ENCODE measurements around the gene GLI2. TPM values are rescaled to one million over a fixed set of nuclear protein-coding genes. Genes with fewer than 3 reads are reported as not detected.

Gene GLI2
- total RNA-seq, 1 donor, result 10.1 TPM

GRCh38 chr2:120694034-120694433, 41.6 kb upstream of the GLI2 start:
- H3K4me3 ChIP-seq (ENCODE audit: insufficient read depth, low read length), result no peak overlapping the region
- no peaks in the 10 kb centered on the region for H3K79me2 ChIP-seq (ENCODE audit: insufficient read depth, low read length)
- no peaks in the 10 kb centered on the region for H3K27me3 ChIP-seq (ENCODE audit: insufficient read depth, low read length)
- DNase-seq (ENCODE audit: insufficient read length, low spot score, missing footprints), result no peak
- TF ChIP-seq, protein P1, sequence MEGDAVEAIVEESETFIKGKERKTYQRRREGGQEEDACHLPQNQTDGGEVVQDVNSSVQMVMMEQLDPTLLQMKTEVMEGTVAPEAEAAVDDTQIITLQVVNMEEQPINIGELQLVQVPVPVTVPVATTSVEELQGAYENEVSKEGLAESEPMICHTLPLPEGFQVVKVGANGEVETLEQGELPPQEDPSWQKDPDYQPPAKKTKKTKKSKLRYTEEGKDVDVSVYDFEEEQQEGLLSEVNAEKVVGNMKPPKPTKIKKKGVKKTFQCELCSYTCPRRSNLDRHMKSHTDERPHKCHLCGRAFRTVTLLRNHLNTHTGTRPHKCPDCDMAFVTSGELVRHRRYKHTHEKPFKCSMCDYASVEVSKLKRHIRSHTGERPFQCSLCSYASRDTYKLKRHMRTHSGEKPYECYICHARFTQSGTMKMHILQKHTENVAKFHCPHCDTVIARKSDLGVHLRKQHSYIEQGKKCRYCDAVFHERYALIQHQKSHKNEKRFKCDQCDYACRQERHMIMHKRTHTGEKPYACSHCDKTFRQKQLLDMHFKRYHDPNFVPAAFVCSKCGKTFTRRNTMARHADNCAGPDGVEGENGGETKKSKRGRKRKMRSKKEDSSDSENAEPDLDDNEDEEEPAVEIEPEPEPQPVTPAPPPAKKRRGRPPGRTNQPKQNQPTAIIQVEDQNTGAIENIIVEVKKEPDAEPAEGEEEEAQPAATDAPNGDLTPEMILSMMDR (IDR thresholded peaks at IDR 0.05; ENCODE audit: extremely low read depth, low read depth, low read length), result no peak
- no peaks in the 10 kb centered on the region for H4K20me1 ChIP-seq (ENCODE audit: insufficient read depth, low read length)
- H3K4me1 ChIP-seq (ENCODE audit: insufficient read depth, low read length), result peaks cover 11% of the 10 kb centered on the region
- H3K4me2 ChIP-seq (ENCODE audit: insufficient read depth, low read length), result no peak overlapping the region
- no peak overlapping the region for H3K27ac ChIP-seq (ENCODE audit: low read depth, low read length)
- H2AFZ ChIP-seq (ENCODE audit: low read length), result no peak overlapping the region
- H3K36me3 ChIP-seq (ENCODE audit: insufficient read depth, low read length), result no peaks in the 10 kb centered on the region
- no peaks in the 10 kb centered on the region for H3K9me3 ChIP-seq (ENCODE audit: low read depth, low read length)

GRCh38 chr2:120697471-120697870, 38.2 kb upstream of the GLI2 start:
- peaks cover 13% of the 10 kb centered on the region for H3K4me1 ChIP-seq (ENCODE audit: insufficient read depth, low read length)
- H3K36me3 ChIP-seq (ENCODE audit: insufficient read depth, low read length), result no peaks in the 10 kb centered on the region
- no peak overlapping the region for H2AFZ ChIP-seq (ENCODE audit: low read length)
- no peak overlapping the region for H3K4me2 ChIP-seq (ENCODE audit: insufficient read depth, low read length)
- H4K20me1 ChIP-seq (ENCODE audit: insufficient read depth, low read length), result no peaks in the 10 kb centered on the region
- H3K4me3 ChIP-seq (ENCODE audit: insufficient read depth, low read length), result no peak overlapping the region
- peak; percentile 11 for DNase-seq (ENCODE audit: insufficient read length, low spot score, missing footprints)
- TF ChIP-seq, protein P1 (IDR thresholded peaks at IDR 0.05; ENCODE audit: extremely low read depth, low read depth, low read length), result no peak
- no peaks in the 10 kb centered on the region for H3K9me3 ChIP-seq (ENCODE audit: low read depth, low read length)
- H3K27me3 ChIP-seq (ENCODE audit: insufficient read depth, low read length), result no peaks in the 10 kb centered on the region
- H3K27ac ChIP-seq (ENCODE audit: low read depth, low read length), result no peak overlapping the region
- no peaks in the 10 kb centered on the region for H3K79me2 ChIP-seq (ENCODE audit: insufficient read depth, low read length)

- no peaks in the 10 kb centered on the region for H3K36me3 ChIP-seq (ENCODE audit: insufficient read depth, low read length)
- no peak for DNase-seq (ENCODE audit: insufficient read length, low spot score, missing footprints)
- TF ChIP-seq, protein P1 (IDR thresholded peaks at IDR 0.05; ENCODE audit: extremely low read depth, low read depth, low read length), result no peak
- no peak overlapping the region for H3K4me2 ChIP-seq (ENCODE audit: insufficient read depth, low read length)
- H4K20me1 ChIP-seq (ENCODE audit: insufficient read depth, low read length), result no peaks in the 10 kb centered on the region
- peaks cover 10% of the 10 kb centered on the region for H3K4me1 ChIP-seq (ENCODE audit: insufficient read depth, low read length)
- H3K79me2 ChIP-seq (ENCODE audit: insufficient read depth, low read length), result no peaks in the 10 kb centered on the region
- H3K27me3 ChIP-seq (ENCODE audit: insufficient read depth, low read length), result no peaks in the 10 kb centered on the region
- H2AFZ ChIP-seq (ENCODE audit: low read length), result no peak overlapping the region
- no peak overlapping the region for H3K4me3 ChIP-seq (ENCODE audit: insufficient read depth, low read length)
- no peaks in the 10 kb centered on the region for H3K9me3 ChIP-seq (ENCODE audit: low read depth, low read length)
- H3K27ac ChIP-seq (ENCODE audit: low read depth, low read length), result no peak overlapping the region
Measured at GRCh38 chr2:120699292-120699691, 36.4 kb upstream of the GLI2 start.

GRCh38 chr2:120700659-120701058, 35.0 kb upstream of the GLI2 start:
- no peaks in the 10 kb centered on the region for H3K79me2 ChIP-seq (ENCODE audit: insufficient read depth, low read length)
- no peak overlapping the region for H3K4me2 ChIP-seq (ENCODE audit: insufficient read depth, low read length)
- no peaks in the 10 kb centered on the region for H4K20me1 ChIP-seq (ENCODE audit: insufficient read depth, low read length)
- H3K4me3 ChIP-seq (ENCODE audit: insufficient read depth, low read length), result no peak overlapping the region
- H3K27me3 ChIP-seq (ENCODE audit: insufficient read depth, low read length), result no peaks in the 10 kb centered on the region
- no peaks in the 10 kb centered on the region for H3K36me3 ChIP-seq (ENCODE audit: insufficient read depth, low read length)
- no peaks in the 10 kb centered on the region for H3K9me3 ChIP-seq (ENCODE audit: low read depth, low read length)
- H3K27ac ChIP-seq (ENCODE audit: low read depth, low read length), result no peak overlapping the region
- peaks cover 8% of the 10 kb centered on the region for H3K4me1 ChIP-seq (ENCODE audit: insufficient read depth, low read length)
- TF ChIP-seq, protein P1 (IDR thresholded peaks at IDR 0.05; ENCODE audit: extremely low read depth, low read depth, low read length), result no peak
- DNase-seq (ENCODE audit: insufficient read length, low spot score, missing footprints), result no peak
- H2AFZ ChIP-seq (ENCODE audit: low read length), result no peak overlapping the region
